Epithelial cell of esophagus (primary cell): ENCODE measurements around the gene SIGLEC15.
A peak's percentile ranks its signal among the peaks of the same experiment; 100 is the strongest.
"Not testable (repeated sequence)": the region's sequence is repeated elsewhere in the genome, so short reads cannot be mapped to it uniquely, and the experiment has no call there.

ENCODE experiments used
- DNase-seq: peaks from one replicate; pipeline ENCODE4 v3.0.0; 2010; ENCODE audit warnings: low read depth
- H3K4me3 ChIP-seq: 2 replicates; pipeline ENCODE4 v1.5.1; 2011; ENCODE audit warnings: mild to moderate bottlenecking, low read length, control low read depth
- CTCF ChIP-seq: IDR thresholded peaks from 2 replicates; pipeline ENCODE4 v1.5.1; 2011; ENCODE audit warnings: low read depth, mild to moderate bottlenecking, low read length, control low read depth, inconsistent platforms; ENCODE audit not compliant: insufficient read depth; ENCODE audit errors: missing control alignments

The SIGLEC15 gene

GRCh38 chr18:45847119-45847518, 21.6 kb downstream of the SIGLEC15 start:
- H3K4me3 ChIP-seq, result no peak overlapping the region
- no peak for DNase-seq
- no peak for TF ChIP-seq CTCF

DNA sequence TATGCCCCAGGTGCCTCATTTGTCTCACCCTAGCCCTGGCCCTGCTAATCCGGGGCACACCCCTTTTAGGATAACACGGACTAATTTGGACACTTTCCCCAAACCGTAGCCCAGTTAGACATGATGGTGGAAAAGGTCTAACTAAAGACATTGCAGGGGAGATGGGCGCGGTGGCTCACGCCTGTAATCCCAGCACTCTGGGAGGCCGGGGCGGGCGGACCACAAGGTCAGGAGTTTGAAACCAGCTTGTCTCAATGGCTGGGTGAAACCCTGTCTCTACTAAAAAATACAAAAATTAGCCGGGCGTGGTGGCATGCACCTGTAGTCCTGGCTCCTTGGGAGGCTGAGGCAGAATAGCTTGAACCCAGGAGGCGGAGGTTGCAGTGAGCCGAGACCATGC, 23.2 kb downstream of the SIGLEC15 start:
- DNase-seq, H3K4me3 ChIP-seq: not testable (repeated sequence)

DNA sequence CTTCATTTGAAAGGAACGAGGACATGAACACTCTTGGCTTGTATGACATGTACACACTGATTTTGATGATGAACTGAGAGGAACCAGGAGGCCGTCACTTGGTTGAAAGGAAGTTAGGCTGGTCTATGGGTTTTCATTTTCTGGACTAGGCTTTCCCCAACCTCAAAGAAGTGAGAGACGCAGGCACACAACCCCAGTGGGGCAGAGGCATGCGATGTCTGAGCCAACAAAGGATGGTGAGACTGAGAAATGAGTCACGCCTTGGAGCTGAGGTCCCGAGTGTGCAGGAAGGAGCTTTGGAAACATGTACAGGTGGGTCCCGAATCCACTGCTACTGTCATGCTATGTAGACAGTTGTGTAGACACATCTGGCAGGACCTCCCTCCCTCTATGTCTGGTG, 24.1 kb downstream of the SIGLEC15 start:
- H3K4me3 ChIP-seq, result no peak overlapping the region
- no peak for DNase-seq
- no peak for TF ChIP-seq CTCF

DNA sequence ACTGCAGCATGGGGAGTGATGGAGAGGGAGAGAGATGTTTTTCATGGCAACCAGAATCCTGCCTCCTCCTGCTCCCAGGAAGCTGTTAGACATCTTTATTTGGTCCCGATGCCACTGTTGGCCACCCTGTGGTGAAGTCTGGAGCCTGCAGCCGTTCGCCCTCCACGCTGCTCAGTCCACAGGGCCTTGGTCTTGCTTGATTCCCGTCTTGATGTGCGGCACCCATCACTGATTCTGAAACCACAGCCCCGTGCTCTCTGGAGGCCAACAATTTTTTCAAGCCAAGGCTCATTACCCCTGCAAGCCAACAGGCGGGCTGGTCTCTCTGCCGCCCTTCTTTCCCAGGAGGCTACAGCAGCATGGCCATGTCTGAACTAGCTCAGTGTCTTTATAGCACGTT, 24.5 kb downstream of the SIGLEC15 start:
- DNase-seq, result peak; percentile 26
- peak; percentile 52 for TF ChIP-seq CTCF
- no peak overlapping the region for H3K4me3 ChIP-seq

DNA sequence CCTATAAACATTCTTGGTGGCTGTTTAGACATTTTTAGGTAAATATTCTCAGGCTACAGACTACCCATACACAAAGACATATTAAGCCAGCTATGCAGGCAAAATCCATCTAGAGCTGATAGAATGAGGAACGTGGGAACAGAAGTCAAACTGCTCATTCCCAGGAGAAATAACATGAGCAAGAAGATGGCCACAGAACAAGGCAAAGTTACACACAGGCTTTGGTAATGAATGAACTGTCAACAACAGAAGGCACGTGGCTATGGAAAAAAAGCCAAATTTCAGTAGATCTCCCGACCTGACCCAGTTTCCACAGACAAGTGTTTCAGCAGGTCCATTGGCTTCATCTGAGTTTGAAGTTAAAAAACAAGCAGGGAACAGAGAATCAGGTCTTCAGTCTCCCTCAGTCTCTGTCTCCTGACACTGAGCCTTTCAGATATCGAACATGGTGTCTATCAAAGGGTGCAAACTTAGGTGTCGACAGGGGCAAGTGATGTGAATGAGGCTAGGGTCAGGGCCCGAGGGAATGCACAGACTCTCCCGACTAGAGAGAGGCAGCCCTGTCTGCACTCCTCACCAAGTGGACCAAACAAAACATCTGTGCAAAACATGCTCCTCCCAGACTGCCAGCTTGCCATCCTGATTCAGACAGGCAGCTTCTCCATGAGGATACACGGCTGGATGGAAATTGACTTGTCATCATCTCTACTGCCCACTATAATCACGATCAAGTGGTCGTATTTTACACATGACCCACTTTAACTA, 25.9 kb downstream of the SIGLEC15 start:
- DNase-seq, result no peak
- no peak for TF ChIP-seq CTCF
- H3K4me3 ChIP-seq, result no peak overlapping the region

DNA sequence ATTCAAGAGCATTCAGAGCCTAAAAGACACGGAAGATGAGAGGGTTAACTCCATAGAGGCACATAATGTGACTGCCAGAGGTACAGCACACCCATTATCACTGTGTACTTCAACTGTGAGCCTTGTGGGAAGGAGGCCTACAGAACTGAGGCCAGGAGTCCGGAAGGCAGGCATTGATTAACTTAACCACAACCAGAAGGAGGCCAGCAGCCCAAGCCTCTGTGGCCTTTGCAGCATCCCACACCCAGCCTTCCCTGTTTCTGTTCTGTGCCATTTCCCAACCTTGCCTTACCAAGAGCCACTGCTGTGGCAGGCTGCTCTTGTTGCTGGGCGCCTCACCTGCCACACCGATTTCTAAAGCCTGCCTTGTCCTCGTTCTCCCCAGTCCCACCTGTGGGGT, 27.2 kb downstream of the SIGLEC15 start:
- no peak overlapping the region for H3K4me3 ChIP-seq
- no peak for TF ChIP-seq CTCF
- no peak for DNase-seq

- no peak overlapping the region for H3K4me3 ChIP-seq
- no peak for TF ChIP-seq CTCF
- no peak for DNase-seq
Measured at GRCh38 chr18:45854036-45854586, 28.6 kb downstream of the SIGLEC15 start.
